GM10248 (cell line): ENCODE data around the gene PLK1.

Experiments used
- CTCF ChIA-PET: fragments of 300-600 bp; sonication (Branson Sonifier 250); formaldehyde crosslinking; extraction: SDS; loops from one replicate; lab custom pipeline; 2021; ENCODE audit warnings: antibody characterized with exemption; lab: Yijun Ruan, JAX
- POLR2A ChIA-PET: fragments of 350-650 bp; sonication (Branson Sonifier 250); formaldehyde crosslinking; extraction: SDS; loops from one replicate; lab custom pipeline; 2020; ENCODE audit warnings: antibody characterized with exemption; lab: Yijun Ruan, JAX
- DNase-seq: peaks from one replicate; pipeline ENCODE4 v3.0.0; 2012; ENCODE audit errors: extremely low spot score
- CTCF ChIP-seq: IDR thresholded peaks from 2 replicates; pipeline ENCODE4 v1.5.1; 2012; ENCODE audit warnings: mild to moderate bottlenecking, low read depth; ENCODE audit errors: extremely low read depth, missing control alignments, control extremely low read depth

Gene PLK1

GRCh38 chr16:23694644-23695373 lies 16.1 kb downstream of the PLK1 start:
- ChIA-PET CTCF (interaction anchor here (1.0 to 1.8 kb wide), 3 partner anchors 14 to 31 kb away, joined by 3 to 7 read pairs (median 4); partner anchors contain the start of gene PLK1), POLR2A (no interaction called here)
- no peak for DNase-seq
- TF ChIP-seq CTCF, result no peak

- CTCF ChIA-PET, result no interaction called here
- DNase-seq, result no peak
- POLR2A ChIA-PET, result no interaction called here
- no peak for TF ChIP-seq CTCF
Measured at GRCh38 chr16:23695756-23696155, 17.1 kb downstream of the PLK1 start.

GRCh38 chr16:23699100-23699499 lies 20.4 kb downstream of the PLK1 start:
- TF ChIP-seq CTCF, result no peak
- DNase-seq, result no peak
- CTCF ChIA-PET, result no interaction called here
- POLR2A ChIA-PET, result no interaction called here

- ChIA-PET POLR2A (no interaction called here), CTCF (no interaction called here)
- no peak for TF ChIP-seq CTCF
- DNase-seq, result no peak
Measured at GRCh38 chr16:23700093-23700492, 21.4 kb downstream of the PLK1 start.

GRCh38 chr16:23700509-23700908 lies 21.8 kb downstream of the PLK1 start:
- POLR2A ChIA-PET, result no interaction called here
- no peak for TF ChIP-seq CTCF
- no peak for DNase-seq
- CTCF ChIA-PET, result no interaction called here

GRCh38 chr16:23701045-23701444 lies 22.4 kb downstream of the PLK1 start:
- POLR2A ChIA-PET, result no interaction called here
- TF ChIP-seq CTCF, result no peak
- no peak for DNase-seq
- CTCF ChIA-PET, result no interaction called here

GRCh38 chr16:23702951-23703350 lies 24.3 kb downstream of the PLK1 start:
- TF ChIP-seq CTCF, result no peak
- no peak for DNase-seq
- CTCF ChIA-PET, result no interaction called here
- POLR2A ChIA-PET, result no interaction called here
